Stimulated activated CD4-positive, alpha-beta T cell treated with anti-CD3 and anti-CD28 coated beads, Interleukin-15, amount 100 ng/mL, for 1 hour (primary cell): Measurements from ENCODE around the gene SPATA2L.
"Not testable (repeated sequence)": the region's sequence is repeated elsewhere in the genome, so short reads cannot be mapped to it uniquely, and the experiment has no call there.

Experiments used
- DNase-seq, 2 donors: peaks; one replicate each; pipeline ENCODE4 v3.0.0-alpha.2; 2020; ENCODE audit warnings: low read depth in 1 of 2, low spot score in 1 of 2

The SPATA2L gene

DNA sequence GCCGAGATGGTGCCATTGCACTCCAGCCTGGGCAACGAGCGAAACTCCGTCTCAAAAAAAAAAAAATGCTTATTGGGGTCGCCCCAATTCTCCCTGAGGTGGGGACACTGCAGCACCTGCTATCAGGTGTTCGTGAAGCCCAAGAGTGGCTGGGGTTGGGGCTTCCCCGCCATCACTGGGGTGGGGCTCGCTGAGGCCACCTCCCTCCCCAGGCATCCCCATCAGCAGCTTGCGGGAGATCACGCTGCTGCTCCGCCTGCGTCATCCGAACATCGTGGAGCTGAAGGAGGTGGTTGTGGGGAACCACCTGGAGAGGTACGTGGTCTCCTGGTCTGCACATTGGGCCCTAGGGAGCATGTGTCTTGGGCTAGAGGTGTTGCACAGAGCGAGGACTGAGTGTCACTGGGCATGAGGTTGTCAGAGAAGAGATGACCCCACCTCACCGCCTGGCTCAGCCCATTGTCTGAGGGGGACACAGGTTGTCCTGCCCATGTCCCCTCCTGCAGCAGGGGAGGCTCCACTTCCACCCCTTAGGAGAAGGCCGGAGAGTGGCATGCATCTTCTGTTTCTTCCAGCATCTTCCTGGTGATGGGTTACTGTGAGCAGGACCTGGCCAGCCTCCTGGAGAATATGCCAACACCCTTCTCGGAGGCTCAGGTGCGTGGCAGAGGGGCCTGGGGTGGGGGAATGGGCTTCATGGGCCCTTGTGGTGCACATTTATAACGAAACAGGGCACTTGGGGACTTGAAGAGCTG lies 10.1 kb downstream of the SPATA2L start:
- no peak for DNase-seq

- no peak for DNase-seq
Observed at GRCh38 chr16:89690392-89690901, 11.1 kb downstream of the SPATA2L start.

GRCh38 chr16:89689621-89690020 lies 11.9 kb downstream of the SPATA2L start:
- DNase-seq, result not testable (repeated sequence)

DNA sequence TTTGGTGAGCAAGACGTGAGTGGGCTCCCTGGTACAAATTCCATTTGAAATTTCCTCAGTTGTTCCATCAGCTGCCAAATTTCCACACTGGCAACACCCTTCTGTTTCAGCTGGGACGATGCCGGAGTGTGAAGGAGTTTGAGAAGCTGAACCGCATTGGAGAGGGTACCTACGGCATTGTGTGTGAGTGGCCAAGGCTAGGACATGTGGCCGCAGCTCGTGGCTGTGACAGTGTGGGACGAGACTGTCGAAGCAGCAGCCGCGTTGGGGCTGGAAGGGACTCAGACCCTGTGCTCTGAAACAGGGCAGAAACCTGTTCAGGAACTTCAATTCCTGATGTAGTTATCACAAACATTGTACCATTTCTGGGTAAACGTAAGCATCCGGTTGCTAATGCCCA lies 12.4 kb downstream of the SPATA2L start:
- DNase-seq, result no peak

DNA sequence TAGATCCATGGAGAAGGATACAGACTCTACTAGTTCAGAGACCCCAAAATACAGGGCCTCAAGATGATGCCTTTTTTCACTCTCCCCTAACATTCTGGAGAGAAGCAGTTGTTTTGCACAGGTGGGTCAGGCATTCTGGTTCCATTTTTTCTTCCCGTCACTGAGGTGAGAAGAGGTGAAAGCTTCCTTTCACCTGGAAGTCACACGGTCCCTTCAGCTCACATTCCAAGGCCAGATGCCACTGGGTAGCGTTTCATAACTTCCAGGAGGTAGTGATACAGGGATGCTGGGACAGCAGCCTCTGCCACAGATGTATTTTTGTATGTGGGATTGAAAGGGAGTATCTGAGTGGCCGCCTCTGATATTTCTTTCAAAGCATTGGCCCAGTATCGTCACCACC lies 13.1 kb downstream of the SPATA2L start:
- DNase-seq, result no peak

- DNase-seq, result no peak
Observed at GRCh38 chr16:89687092-89687940, 14.2 kb downstream of the SPATA2L start.

DNA sequence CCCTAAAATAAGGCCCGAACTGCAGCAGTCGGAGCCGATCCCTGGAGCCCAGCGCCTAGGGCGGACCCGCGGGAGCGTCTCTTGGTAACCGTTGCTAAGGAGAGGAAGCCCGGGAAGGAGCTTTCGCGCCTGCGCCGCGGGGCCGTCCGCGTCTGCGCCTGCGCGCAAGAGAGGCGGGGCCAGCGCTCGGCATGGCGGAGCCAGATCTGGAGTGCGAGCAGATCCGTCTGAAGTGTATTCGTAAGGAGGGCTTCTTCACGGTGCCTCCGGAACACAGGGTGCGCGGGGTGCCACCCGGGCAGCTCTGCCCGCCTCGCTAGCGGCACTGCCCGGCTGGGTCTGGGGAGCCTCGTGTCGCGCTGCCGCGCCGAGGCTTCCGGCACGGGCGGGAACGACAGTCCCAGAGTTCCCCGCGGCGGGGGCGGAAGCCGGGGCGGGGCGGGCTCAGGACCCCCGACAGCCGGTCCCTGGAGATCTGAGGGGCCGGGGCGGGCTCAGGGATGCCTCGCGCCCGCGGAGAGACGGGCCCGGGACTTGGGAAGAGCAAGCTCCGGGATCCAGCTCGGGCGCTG lies 14.9 kb downstream of the SPATA2L start, which contains the start of gene CDK10:
CDK10 (plus strand) TSS at position 170 of the 572 bp plus-strand sequence; CDS start at position 192, 22 bp downstream.
- peak; percentile 87 for DNase-seq

GRCh38 chr16:89685916-89686315 lies 15.6 kb downstream of the SPATA2L start:
- no peak for DNase-seq

GRCh38 chr16:89678258-89678657 lies 23.2 kb downstream of the SPATA2L start:
- DNase-seq, result no peak

- DNase-seq, result no peak
Observed at GRCh38 chr16:89672177-89672941, 29.1 kb downstream of the SPATA2L start.

DNA sequence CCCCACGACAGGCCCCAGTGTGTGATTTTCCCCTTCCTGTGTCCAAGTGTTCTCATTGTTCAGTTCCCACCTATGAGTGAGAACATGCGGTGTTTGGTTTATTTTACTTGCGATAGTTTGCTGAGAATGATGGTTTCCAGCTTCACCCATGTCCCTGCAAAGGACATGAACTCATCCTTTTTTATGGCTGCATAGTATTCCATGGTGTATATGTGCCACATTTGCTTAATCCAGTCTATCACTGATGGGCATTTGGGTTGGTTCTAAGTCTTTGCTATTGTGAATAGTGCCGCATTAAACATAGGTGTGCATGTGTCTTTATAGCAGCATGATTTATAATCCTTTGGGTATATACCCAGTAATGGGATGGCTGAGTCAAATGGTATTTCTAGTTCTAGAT lies 29.9 kb downstream of the SPATA2L start:
- DNase-seq, result not testable (repeated sequence)

DNA sequence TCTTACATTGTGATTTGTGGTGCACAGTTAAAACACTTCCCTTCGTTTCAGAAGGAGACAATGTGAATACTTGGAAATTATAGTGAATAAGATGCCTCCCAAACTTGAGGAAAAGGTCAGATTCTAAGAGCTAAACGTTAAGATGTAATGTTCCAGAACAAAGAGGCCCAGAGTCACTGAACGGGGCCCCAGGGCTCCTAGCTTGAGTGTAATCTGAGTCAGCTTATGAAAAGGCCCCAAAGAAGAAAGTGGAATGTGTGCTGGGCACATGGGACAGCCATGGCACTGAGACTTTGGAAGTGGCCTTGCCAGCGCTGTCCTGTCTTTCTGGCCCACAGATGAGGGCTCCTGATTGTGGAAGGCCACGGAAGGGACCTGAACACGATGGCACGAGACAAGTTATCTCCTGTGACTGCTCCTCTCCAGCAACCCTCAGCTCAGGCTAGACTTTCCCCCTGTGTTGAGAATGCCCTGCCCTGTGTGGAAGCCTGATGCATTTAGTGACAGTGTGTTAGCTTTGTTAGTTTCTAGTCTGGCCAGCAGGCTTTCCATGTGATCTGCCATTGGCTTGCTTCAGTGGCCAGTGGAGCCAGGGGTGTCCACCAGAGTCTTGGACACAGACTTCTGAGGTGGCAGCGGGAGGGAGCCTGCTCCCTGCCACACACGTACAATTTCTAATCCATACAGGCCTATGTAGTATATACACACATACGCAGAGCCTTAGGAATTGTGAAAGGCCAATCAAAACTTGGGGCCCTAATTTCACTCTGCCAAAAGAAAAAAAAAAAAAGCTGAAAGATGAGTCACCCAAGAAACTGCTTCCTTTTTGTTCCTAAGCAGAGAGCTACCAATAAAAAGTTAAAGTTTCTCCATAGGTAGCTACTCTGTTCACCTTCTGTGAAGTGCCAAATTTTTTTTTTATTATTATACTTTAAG lies 30.7 kb downstream of the SPATA2L start:
- no peak for DNase-seq

GRCh38 chr16:89669755-89670154 lies 31.8 kb downstream of the SPATA2L start:
- DNase-seq, result no peak

GRCh38 chr16:89668790-89669158 lies 32.7 kb downstream of the SPATA2L start:
- no peak for DNase-seq

DNA sequence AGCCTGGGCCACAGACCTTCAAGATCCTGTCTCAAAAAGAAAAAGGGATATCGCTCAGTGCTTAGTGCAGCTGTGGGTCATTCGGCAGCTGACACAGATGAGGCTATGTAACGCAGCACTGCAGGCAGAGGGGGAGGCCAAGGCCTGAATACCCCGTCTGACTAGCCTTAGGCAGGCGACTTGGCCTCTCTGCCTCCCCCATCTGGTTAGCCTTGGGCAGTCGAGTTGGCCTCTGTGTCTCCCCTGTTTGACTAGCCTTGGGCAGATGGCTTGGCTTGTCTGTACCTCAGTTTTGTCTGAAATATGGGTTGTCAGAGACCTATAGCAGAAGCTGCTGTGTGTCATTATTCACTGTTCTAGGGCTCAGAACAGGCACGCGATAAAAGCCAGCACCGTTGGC lies 33.9 kb downstream of the SPATA2L start:
- DNase-seq, result no peak

- not testable (repeated sequence) for DNase-seq
Observed at GRCh38 chr16:89667000-89667399, 34.5 kb downstream of the SPATA2L start.

DNA sequence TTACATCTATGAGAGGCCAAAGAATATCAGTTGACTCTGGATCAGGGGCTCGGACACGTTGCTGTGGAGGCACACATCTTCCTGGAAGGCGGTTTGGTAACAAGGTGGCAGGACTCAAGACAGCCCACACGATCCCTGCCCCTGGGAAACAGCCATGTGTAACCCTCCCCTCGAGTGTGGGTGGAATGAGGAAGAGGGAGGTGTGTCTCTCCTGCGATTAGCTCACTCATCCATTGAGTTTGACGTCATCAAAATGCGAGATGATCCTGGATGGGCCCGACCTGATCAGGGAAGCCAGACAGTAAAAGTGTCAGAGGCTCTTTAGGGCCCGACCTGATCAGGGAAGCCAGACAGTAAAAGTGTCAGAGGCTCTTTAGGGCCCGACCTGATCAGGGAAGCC lies 37.3 kb downstream of the SPATA2L start:
- not testable (repeated sequence) for DNase-seq

DNA sequence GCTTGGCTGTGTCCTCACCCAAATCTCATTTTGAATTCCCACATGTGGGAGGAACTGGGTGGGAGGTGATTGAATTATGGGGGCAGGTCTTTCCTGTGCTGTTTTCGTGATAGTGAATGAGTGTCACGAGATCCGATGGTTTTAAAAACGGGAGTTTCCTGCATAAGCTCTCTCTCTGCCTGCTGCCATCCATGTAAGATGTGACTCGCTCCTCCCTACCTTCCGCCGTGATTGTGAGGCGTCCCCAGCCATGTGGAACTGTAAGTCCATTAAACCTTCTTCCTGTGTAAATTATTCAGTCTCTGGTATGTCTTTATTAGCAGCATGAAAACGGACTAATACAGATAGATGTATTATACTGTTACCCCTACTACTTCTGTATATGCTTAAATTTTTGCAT lies 40.3 kb downstream of the SPATA2L start:
- DNase-seq, result no peak

- DNase-seq, result no peak
Observed at GRCh38 chr16:89660146-89660545, 41.4 kb downstream of the SPATA2L start.
